Gastrocnemius medialis (tissue), 4 donors: ENCODE data around the gene RAD51B.

Experiments
- CTCF ChIP-seq, 5 experiments: fragments of 450-650 bp in 3 of 5; fragments of 200-600 bp in 2 of 5; sonication (generic) in 2 of 5; IDR thresholded peaks in 4 of 5; conservative IDR thresholded peaks in 1 of 5; 1 replicate in 4 of 5; 2 replicates in 1 of 5; pipeline ENCODE4 v1.5.1; 2016 to 2019; ENCODE audit warnings: antibody characterized with exemption in 5 of 5, mild to moderate bottlenecking in 3 of 5, moderate library complexity in 3 of 5
- POLR2A ChIP-seq, 2 donors: fragments of 450-650 bp; IDR thresholded peaks; one replicate each; pipeline ENCODE4 v1.6.1; 2017; ENCODE audit warnings: antibody characterized with exemption in 2 of 2, mild to moderate bottlenecking in 2 of 2, moderate library complexity in 2 of 2

GRCh38 chr14:68580096-68580645, 760.6 kb downstream of the RAD51B start:
- TF ChIP-seq CTCF (IDR thresholded peaks at IDR 0.05 in 4 of 5, conservative IDR thresholded peaks at IDR 0.05 in 1 of 5): no peak
- no peak for TF ChIP-seq POLR2A (IDR thresholded peaks at IDR 0.05)
